ENCODE measurements around the gene DDX41. TPM values are rescaled to one million over a fixed set of nuclear protein-coding genes. Genes with fewer than 3 reads are reported as not detected.
"Not testable (repeated sequence)": the region's sequence is repeated elsewhere in the genome, so short reads cannot be mapped to it uniquely, and the experiment has no call there.

DDX41 gene
- 260 and 318 TPM in 2 replicates for total RNA-seq (2014; rRNA removed)
- percentile 86 among the genes with signal in this experiment for Bru-seq, nascent RNA
- percentile 96 among the genes with signal in this experiment for BruChase-seq, experiment 1, labeled RNA remaining after a 6-hour chase
- percentile 93 among the genes with signal in this experiment for BruChase-seq, experiment 2, labeled RNA remaining after a 2-hour chase
- long read RNA-seq, transcript DDX41-208 (17 exons, 2,607 nt): major isoform, 55 of 143 reads
- long read RNA-seq, transcript DDX41-201 (16 exons, 2,137 nt): minor isoform, 14 of 143 reads
- long read RNA-seq, partial matches to known transcripts: 54 of 143 reads
- long read RNA-seq, other reads (novel, unspliced or antisense): 16 of 143 reads

GRCh38 chr5:177516601-177517568 lies at the start of gene DDX41:
TSS of gene DDX41 (minus strand) at chr5:177516961. CDS start at chr5:177516945, 16 bp downstream.
- H3K36me3 ChIP-seq (ENCODE audit: low read depth, low read length): peaks cover 37% of the 10 kb centered on the region
- CTCF ChIA-PET: interaction anchor here (0.6 kb wide), 1 partner anchor 44 kb away, joined by 6 read pairs; the partner anchor contains the start of gene DBN1
- ATAC-seq: peak; percentile 86

DNA sequence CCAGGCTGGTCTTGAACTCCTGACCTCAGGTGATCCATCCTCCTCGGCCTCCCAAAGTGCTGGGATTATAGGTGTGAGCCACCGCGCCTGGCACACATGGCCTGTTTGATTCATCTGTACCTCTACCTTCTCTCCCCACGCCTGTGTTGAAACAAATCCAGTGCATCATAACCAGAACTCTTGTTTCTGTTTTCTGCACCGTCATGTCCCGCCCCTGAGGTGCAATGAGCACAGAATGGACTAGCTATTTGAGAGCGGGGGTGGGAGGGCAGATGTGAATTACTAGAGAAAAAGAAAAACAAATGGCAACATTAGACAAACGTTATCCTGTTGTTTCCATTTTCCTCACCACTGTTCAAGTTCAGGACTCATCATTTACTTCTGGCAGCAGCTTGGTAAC lies 48.3 kb upstream of the DDX41 start:
- no peaks in the 10 kb centered on the region for H3F3A ChIP-seq (ENCODE audit: low read length, unreplicated experiment)
- no peak overlapping the region for H2AFZ ChIP-seq (ENCODE audit: low read length)
- ATAC-seq: no peak
- no peak for DNase-seq
- no peaks in the 10 kb centered on the region for H3K9me2 ChIP-seq (replicated peaks; ENCODE audit: low read length)
- H3K36me3 ChIP-seq (ENCODE audit: low read depth, low read length): no peaks in the 10 kb centered on the region
- H3K27me3 ChIP-seq (ENCODE audit: low read length): no peaks in the 10 kb centered on the region
- no peaks in the 10 kb centered on the region for H4K20me1 ChIP-seq (ENCODE audit: low read length)
- H3K79me2 ChIP-seq (ENCODE audit: low read length): no peaks in the 10 kb centered on the region
- no peak overlapping the region for H3K27ac ChIP-seq (ENCODE audit: low read length)
- no peak for TF ChIP-seq EZH2phosphoT487 (IDR thresholded peaks at IDR 0.05; ENCODE audit: borderline replicate concordance, low read length)
- no peak for TF ChIP-seq EZH2 (IDR thresholded peaks at IDR 0.05; ENCODE audit: low read length, unreplicated experiment)
- no peak for TF ChIP-seq CTCF (conservative IDR thresholded peaks at IDR 0.05; ENCODE audit: low read depth, low read length)
- POLR2A ChIA-PET (ENCODE audit: unreplicated experiment): no interaction called here
- H3K9ac ChIP-seq (ENCODE audit: low read length): no peak overlapping the region
- intact Hi-C loops (cut with micrococcal nuclease): no loop called here
- H3K4me2 ChIP-seq (ENCODE audit: low read length): no peak overlapping the region
- H3K4me1 ChIP-seq (ENCODE audit: insufficient read depth, low read length): no peaks in the 10 kb centered on the region
- BruUV-seq (replicated peaks): no TSS peak
- CTCF ChIA-PET: no interaction called here
- H3K9me3 ChIP-seq (ENCODE audit: low read length): no peaks in the 10 kb centered on the region
- no peak overlapping the region for H3K4me3 ChIP-seq (ENCODE audit: low read length)

More at GRCh38 chr5:177516601-177517568, at the start of gene DDX41:
- peak within 1 kb of the TSS; percentile 98 for H3K4me3 ChIP-seq (ENCODE audit: low read length)
- BruUV-seq (replicated peaks): TSS peak; percentile 73
- peaks cover 45% of the 10 kb centered on the region for H3K79me2 ChIP-seq (ENCODE audit: low read length)
- no peaks in the 10 kb centered on the region for H3F3A ChIP-seq (ENCODE audit: low read length, unreplicated experiment)
- TF ChIP-seq EZH2 (IDR thresholded peaks at IDR 0.05; ENCODE audit: low read length, unreplicated experiment): no peak
- TF ChIP-seq CTCF (conservative IDR thresholded peaks at IDR 0.05; ENCODE audit: low read depth, low read length): no peak
- TF ChIP-seq EZH2phosphoT487 (IDR thresholded peaks at IDR 0.05; ENCODE audit: borderline replicate concordance, low read length): no peak
- H3K27me3 ChIP-seq (ENCODE audit: low read length): no peaks in the 10 kb centered on the region
- peaks cover 22% of the 10 kb centered on the region for H3K4me1 ChIP-seq (ENCODE audit: insufficient read depth, low read length)
- no peaks in the 10 kb centered on the region for H4K20me1 ChIP-seq (ENCODE audit: low read length)
- intact Hi-C loops (cut with micrococcal nuclease): loop anchor here (2.0 to 5.0 kb wide), 2 partner anchors 35 to 84 kb away; partner anchors contain the start of genes B4GALT7 and FAM193B
- no peaks in the 10 kb centered on the region for H3K9me2 ChIP-seq (replicated peaks; ENCODE audit: low read length)
- H3K9ac ChIP-seq (ENCODE audit: low read length): peak within 1 kb of the TSS; percentile 92
- DNase-seq: peak; percentile 99
- POLR2A ChIA-PET (ENCODE audit: unreplicated experiment): interaction anchor here (0.5 to 0.7 kb wide), 4 partner anchors 21 to 168 kb away, joined by 3 to 6 read pairs (median 4); no protein-coding TSS in a partner anchor
- no peaks in the 10 kb centered on the region for H3K9me3 ChIP-seq (ENCODE audit: low read length)
- peak within 1 kb of the TSS; percentile 70 for H3K27ac ChIP-seq (ENCODE audit: low read length)
- H3K4me2 ChIP-seq (ENCODE audit: low read length): peak within 1 kb of the TSS; percentile 93
- peak within 1 kb of the TSS; percentile 72 for H2AFZ ChIP-seq (ENCODE audit: low read length)

DNA sequence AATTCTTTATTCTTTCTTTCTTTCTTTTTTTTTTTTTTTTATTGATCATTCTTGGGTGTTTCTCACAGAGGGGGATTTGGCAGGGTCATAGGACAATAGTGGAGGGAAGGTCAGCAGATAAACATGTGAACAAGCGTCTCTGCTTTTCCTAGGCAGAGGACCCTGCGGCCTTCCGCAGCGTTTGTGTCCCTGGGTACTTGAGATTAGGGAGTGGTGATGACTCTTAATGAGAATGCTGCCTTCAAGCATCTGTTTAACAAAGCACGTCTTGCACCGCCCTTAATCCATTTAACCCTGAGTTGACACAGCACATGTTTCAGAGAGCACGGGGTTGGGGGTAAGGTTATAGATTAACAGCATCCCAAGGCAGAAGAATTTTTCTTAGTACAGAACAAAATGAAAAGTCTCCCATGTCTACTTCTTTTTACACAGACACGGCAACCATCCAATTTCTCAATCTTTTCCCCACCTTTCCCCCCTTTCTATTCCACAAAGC lies 42.7 kb upstream of the DDX41 start:
- intact Hi-C loops (cut with micrococcal nuclease): not testable (repeated sequence)

More for the DNA sequence above, 42.7 kb upstream of the DDX41 start:
- H3K4me1 ChIP-seq (ENCODE audit: insufficient read depth, low read length); H3K9me3 ChIP-seq (ENCODE audit: low read length); H3K27ac ChIP-seq (ENCODE audit: low read length); POLR2A ChIA-PET (ENCODE audit: unreplicated experiment); BruUV-seq (replicated peaks); H3K27me3 ChIP-seq (ENCODE audit: low read length); H3K9me2 ChIP-seq (replicated peaks; ENCODE audit: low read length); H3K9ac ChIP-seq (ENCODE audit: low read length); H3K36me3 ChIP-seq (ENCODE audit: low read depth, low read length); H3K4me2 ChIP-seq (ENCODE audit: low read length); CTCF ChIA-PET; DNase-seq; H3K79me2 ChIP-seq (ENCODE audit: low read length); H3F3A ChIP-seq (ENCODE audit: low read length, unreplicated experiment); H3K4me3 ChIP-seq (ENCODE audit: low read length); H2AFZ ChIP-seq (ENCODE audit: low read length); H4K20me1 ChIP-seq (ENCODE audit: low read length); ATAC-seq: not testable (repeated sequence)
